GM12801 (cell line): ENCODE measurements around the gene TBRG4.

Experiments
- TF ChIP-seq, protein P1 (sequence below): IDR thresholded peaks from one replicate; pipeline ENCODE4 v1.5.1; 2011; ENCODE audit warnings: control low read depth; ENCODE audit not compliant: insufficient read length; ENCODE audit errors: extremely low read depth

The TBRG4 gene

GRCh38 chr7:45129906-45130305 is 18.4 kb upstream of the TBRG4 start:
- TF ChIP-seq, protein P1, sequence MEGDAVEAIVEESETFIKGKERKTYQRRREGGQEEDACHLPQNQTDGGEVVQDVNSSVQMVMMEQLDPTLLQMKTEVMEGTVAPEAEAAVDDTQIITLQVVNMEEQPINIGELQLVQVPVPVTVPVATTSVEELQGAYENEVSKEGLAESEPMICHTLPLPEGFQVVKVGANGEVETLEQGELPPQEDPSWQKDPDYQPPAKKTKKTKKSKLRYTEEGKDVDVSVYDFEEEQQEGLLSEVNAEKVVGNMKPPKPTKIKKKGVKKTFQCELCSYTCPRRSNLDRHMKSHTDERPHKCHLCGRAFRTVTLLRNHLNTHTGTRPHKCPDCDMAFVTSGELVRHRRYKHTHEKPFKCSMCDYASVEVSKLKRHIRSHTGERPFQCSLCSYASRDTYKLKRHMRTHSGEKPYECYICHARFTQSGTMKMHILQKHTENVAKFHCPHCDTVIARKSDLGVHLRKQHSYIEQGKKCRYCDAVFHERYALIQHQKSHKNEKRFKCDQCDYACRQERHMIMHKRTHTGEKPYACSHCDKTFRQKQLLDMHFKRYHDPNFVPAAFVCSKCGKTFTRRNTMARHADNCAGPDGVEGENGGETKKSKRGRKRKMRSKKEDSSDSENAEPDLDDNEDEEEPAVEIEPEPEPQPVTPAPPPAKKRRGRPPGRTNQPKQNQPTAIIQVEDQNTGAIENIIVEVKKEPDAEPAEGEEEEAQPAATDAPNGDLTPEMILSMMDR: no peak

DNA sequence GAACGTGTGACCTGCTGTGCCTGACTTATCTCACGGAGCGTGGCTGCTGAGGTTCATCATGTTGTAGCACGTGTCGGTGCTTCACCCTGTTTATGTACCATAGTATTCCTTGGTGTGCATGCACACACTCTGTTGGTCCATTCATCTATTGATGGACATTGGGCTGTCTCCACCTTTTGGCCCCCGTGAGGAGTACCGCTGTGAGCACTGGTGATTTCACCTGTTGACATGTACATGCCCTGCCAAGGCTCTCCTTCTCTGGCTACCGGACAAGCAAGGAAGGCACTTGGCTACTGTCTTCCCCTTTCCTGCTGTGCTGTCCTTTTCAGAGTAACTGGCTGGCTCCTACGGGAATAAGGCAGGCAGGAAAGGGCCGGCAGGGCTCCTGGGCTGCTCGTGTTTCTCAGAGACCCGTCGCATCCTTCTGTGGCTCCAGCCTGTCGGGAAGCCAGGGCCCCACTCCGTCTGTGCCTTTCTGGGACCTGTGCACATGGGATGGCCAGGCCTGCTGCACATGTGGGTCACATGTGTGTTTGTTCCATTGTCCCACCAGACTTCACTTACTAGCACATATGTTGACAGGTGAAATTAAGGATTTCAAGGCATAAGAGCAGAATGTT is 17.8 kb upstream of the TBRG4 start:
- TF ChIP-seq, protein P1: no peak

- TF ChIP-seq, protein P1: no peak
These were observed 15.4 kb upstream of the TBRG4 start for GRCh38 chr7:45126920-45127319.

DNA sequence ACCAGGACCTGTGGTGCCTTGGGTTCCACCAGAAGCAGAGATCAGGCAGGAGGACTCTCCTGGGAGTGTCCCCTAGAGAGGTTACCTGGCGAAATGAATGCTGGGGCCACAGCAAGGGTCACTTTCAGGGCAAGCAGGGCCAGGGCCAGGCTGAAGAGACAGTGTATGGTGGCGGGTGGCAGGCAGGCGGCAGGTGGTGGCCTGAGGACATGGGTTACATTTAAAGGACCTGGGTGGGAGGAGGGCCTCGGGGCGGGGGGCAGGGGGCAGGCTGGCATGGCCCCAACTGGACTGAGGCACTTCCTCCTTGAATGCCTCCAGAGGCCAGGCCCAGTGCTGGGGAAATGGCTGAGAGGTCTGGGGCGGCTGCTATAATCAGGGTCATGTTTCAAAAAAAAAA is 14.7 kb upstream of the TBRG4 start:
- TF ChIP-seq, protein P1: no peak

DNA sequence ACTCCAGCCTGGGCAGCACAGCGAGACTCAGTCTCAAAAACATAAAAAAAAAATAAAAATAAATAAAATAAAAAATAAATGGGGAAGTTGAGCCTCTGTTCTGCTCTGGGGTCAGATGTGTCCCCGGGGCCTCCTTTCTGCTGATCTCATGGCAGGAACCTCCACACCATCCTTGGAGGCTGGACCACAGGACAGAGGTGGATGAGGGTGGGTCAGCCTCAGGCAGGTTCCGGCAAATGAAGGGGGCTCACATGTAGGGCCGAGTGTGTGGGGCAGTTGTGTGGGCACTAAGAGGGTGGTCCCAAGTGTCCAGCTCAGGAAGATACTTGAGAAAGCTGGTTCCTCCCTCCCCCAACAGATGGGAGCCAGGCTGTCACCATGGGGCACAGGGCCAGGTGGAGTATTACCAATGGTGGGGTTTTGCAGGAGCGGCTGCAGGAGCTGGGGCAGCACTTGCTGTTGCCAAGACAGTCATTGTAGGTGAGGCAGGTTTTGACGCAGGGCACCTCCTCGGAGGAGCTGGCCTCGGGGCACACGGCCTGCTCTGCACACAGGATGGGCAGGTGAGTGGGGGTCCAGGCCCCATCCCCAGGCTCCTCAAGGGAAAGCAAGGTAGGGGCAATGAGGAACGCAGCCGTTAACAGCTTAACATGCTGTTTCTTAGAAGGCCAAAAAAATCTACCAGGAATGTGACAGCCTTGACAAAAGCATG is 13.9 kb upstream of the TBRG4 start:
- TF ChIP-seq, protein P1: no peak

DNA sequence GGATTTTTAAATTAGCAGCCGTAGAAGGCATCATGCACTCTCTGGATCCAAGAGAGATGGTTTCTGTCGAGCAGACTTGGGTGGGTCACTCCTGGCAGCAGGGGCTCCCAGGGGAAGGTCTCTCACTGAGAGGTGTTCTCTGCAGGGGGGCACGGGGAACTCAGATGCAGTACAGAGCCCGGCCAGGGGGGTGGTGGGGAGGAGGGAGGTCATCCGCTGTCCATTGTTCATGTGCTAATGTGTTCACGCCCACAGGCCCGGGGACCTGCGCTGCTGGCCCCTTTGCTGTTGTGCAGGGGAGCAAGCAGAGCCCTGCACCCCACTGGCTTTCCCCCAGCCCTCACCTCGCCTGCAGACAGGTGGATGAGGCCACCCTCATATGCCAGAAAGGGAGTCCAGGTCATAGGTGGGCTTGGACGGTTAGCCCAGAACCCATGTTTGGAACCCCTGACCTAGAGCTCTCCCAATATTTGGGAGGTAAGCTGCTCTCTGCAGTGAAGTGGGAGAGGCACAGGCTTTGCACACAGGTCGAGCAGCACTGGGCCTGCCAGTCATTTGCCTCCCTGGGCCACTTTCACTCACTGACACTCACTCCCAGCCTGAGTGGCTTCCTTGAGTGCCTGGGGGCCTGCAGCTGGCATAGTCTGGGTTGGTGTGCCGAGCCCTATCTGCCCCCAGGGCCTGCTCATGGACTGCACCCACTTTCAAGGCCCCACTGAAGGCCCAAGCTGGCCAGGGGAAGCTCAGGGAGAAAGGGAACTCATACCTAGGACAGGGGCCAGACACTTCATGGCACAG is 12.6 kb upstream of the TBRG4 start:
- TF ChIP-seq, protein P1: no peak
